Bronchial smooth muscle cell (primary cell): ENCODE data around the gene COL5A3. TPM values are rescaled to one million over a fixed set of nuclear protein-coding genes. Genes with fewer than 3 reads are reported as not detected.

Source experiments
- total RNA-seq: library from RNA; depleted of rRNA; stranded (reverse); fragments of >200 nt; gene quantifications from 2 replicates; pipeline ENCODE4 v1.2.1, GENCODE V29; 2014

The COL5A3 gene
- total RNA-seq: 1.6 and 1.7 TPM in 2 replicates

DNA sequence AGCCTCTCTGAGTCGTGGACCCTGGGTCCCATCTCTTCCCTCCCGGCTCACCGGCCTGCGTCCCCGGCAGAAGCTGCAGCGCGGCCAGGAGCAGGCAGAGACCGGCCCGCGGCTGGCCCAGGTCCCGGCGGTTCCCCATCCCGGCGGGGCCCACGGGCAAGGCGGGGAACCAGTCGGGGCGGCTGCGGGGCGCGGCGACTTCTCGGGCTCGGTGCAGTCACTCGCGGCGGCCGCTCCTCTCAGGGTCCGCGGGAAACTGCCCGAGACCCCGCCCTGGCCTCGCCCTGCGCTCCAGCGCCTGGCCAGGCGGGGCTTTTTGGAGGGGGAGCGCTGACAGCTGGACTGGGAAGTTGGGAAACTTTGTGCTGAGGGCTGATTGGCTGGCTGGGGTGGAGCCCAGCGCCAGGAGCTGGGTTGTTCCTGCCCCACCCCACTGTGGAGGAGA, at the start of gene COL5A3:
COL5A3 (minus strand) TSS at position 258 of the 445 bp plus-strand sequence; CDS start at position 139, 119 bp downstream.

DNA sequence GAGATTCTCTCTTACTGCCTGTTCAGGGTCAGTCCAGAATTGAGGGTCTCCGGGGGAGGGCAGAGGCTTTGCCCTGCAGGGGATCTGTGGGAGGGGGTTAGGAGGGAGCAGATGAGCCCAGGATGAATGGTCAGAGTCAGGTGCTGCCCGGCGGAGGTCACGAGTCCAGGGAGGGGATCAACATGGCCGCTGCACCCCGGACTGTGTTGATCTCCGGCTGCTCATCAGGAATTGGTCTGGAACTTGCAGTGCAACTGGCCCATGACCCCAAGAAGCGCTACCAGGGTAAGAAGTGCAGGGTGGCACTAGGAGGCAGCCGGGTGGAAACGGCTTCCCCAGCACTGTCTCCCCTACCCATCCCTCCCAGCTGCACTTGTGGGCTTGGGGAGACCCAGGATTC, 3.0 kb upstream of the COL5A3 start, which contains the start of gene RDH8:
RDH8 (plus strand) TSS at position 168 of the 400 bp plus-strand sequence; CDS start at position 183, 15 bp downstream.

DNA sequence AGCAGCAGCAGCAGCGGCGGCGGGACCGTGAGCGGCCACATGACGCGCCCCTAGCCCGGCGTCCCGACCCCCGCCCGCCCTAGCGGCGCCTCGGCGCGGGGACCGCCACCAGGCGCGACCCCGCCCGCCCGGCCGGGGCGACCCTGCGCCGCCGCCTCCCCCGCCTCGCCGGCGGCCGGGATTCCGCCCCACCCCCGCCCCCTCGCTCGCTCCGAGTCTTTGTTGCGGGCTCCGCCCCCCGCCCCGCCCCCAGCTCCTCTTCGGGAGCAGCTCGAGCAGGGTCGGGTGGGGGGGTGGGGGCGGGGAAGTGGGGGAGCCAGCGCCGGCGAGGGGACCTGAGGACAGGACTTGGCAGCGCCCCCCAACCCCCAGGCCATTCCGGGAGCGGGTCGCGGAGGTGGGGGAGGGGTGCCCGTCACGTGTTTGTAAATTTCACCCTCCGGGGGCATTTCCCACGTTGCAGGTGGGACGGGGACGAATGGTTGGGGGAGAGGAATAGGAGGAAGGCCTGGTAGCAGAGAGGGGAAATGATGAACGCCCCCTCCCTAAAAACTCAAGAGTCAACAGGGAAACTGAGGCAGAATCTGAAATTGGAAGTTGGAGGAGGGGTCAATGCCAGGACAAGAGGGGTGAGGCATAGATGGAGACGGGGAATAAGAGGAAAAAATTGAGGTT, 73.8 kb downstream of the COL5A3 start, which contains the start of gene OLFM2:
OLFM2 (minus strand) TSS at position 190 of the 675 bp plus-strand sequence; CDS start at position 41, 149 bp downstream.

Other genes starting within 250 kb of the COL5A3 start
- gene ZNF846, start 241.8 kb downstream of the COL5A3 start, total RNA-seq: 17.0 and 18.5 TPM in 2 replicates
- 13.1 and 13.6 TPM in 2 replicates for gene FBXL12, start 191.4 kb downstream of the COL5A3 start, total RNA-seq
- gene UBL5, start 182.6 kb downstream of the COL5A3 start, total RNA-seq: 222 and 285 TPM in 2 replicates
- gene PIN1, start 175.2 kb downstream of the COL5A3 start, total RNA-seq: 79.8 and 95.5 TPM in 2 replicates
- 2.8 and 3.2 TPM in 2 replicates for gene OLFM2, start 74.0 kb downstream of the COL5A3 start, total RNA-seq
- not detected in 2 replicates for gene RDH8, start 3.0 kb upstream of the COL5A3 start, total RNA-seq
- 23.0 and 26.8 TPM in 2 replicates for gene SHFL, start 75.8 kb upstream of the COL5A3 start, total RNA-seq
- gene ANGPTL6, start 92.2 kb upstream of the COL5A3 start, total RNA-seq: 0.09 and 0.16 TPM in 2 replicates
- gene PPAN, start 95.9 kb upstream of the COL5A3 start, total RNA-seq: 21.9 and 22.2 TPM in 2 replicates
- gene P2RY11, start 101.2 kb upstream of the COL5A3 start, total RNA-seq: 1.9 and 3.0 TPM in 2 replicates
- 329 and 373 TPM in 2 replicates for gene EIF3G, start 109.4 kb upstream of the COL5A3 start, total RNA-seq
- gene DNMT1, start 184.4 kb upstream of the COL5A3 start, total RNA-seq: 28.7 and 29.5 TPM in 2 replicates
- gene S1PR2, start 220.8 kb upstream of the COL5A3 start, total RNA-seq: 24.4 and 56.8 TPM in 2 replicates
- gene MRPL4, start 241.7 kb upstream of the COL5A3 start, total RNA-seq: 12.0 and 14.7 TPM in 2 replicates